GM18951 (cell line): ENCODE data around the gene ANXA2.

Source experiments
- POLR2A ChIP-seq: IDR thresholded peaks from 4 replicates; pipeline ENCODE4 v1.6.1; 2011; ENCODE audit warnings: mild to moderate bottlenecking; ENCODE audit not compliant: insufficient read length, insufficient read depth; ENCODE audit errors: extremely low read depth
- in situ Hi-C: fragments of 300-500 bp; cut with MboI; formaldehyde crosslinking; loops from one replicate; pipeline ENCODE4 v1.12.0; 2022; ENCODE audit warnings: low sequenced_read_pairs, mixed read lengths, inconsistent platforms; ENCODE audit not compliant: unreplicated experiment

ANXA2 gene

DNA sequence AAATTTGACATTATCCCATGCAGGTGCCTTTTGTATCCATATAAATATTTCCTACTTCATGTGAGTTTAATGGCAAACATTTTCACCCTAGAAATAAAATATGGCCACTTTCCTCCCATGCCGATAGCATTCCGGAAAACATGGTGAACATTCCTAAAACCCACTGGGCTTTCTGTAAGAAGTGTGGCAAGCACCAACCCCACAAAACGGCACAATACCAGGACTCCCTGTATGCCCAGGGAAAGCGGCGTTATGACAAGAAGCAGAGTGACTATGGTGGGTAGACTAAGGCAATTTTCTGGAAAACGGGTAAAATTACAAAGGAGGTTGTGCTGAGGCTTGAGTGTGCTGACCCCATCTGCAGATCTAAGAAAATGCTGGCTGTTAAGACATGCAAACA lies 7.6 kb downstream of the ANXA2 start:
- no peak for TF ChIP-seq POLR2A
- in situ Hi-C loops, result no loop called here

DNA sequence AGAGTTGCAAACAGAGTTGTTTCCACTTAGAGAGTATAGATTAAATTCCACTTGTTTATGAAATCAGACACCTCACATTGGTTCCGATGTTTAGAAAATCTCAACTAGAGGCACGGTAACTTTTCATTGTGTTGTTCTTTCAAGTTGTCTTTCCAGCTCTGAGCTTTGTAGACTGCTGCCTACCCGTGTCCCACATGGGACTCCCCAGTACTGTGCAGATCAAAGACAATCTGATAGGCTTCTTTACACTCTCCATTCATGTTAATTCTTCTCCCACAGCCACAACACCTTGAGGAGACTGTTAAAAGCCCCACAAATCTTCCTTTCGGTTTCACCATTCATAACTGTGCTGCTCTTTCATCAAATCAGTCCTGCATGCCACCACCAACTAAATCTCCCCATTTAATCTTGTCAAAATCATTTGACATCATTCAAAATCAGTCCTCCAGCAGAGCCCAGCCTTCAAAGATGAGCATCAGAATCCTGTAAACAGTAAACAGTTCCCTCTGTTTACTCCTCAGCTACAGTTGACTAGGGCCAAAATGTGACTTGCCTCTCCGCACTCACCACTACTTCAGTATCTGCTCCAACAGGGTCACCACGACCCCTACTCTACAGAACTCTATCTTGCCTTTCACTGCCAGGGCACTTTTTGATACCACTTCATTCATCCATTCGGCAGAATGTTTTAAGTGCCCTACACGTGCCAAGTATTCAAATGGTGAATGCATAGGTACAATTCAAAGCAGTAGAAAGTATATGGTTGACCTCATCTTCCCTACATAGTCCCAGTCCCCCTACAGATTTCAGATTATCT lies 8.3 kb downstream of the ANXA2 start:
- TF ChIP-seq POLR2A, result no peak
- in situ Hi-C loops, result no loop called here

DNA sequence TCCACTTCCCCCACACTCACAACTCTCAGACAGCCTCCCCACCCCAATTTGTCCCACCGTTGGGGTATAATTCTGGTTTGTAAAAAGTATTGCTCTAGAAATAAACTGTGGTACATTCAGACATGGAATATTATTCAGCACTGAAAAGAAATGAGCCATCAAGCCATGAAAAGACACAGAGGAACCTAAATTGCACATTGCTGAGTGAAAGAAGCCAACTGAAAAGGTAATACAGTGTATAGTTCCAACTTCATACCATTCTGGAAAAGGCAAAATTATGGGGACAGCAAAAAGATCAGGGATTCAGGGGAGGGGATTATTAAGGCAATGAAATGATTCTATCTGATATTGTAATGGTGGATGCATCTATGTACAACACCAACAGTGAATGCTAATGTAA lies 10.5 kb downstream of the ANXA2 start:
- no peak for TF ChIP-seq POLR2A
- in situ Hi-C loops, result no loop called here

DNA sequence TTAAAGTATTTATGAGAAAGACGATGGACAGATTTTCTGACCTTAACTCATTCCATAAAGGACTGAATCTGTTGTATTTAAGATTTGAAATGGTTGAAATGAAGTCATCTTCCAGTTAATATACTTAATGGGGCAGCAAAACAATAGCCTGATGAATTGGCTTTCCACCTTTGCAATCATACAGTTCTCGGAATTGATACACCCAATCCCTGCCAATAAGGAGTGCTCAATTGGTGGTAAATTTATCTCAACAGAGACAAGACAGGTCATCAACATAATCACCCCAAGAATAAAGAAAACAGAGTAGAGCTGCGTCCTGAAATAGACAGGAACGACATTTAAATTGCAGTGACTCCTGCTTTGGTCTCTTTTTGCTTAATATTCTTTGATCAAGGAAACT lies 11.2 kb downstream of the ANXA2 start:
- in situ Hi-C loops, result no loop called here
- TF ChIP-seq POLR2A, result no peak

DNA sequence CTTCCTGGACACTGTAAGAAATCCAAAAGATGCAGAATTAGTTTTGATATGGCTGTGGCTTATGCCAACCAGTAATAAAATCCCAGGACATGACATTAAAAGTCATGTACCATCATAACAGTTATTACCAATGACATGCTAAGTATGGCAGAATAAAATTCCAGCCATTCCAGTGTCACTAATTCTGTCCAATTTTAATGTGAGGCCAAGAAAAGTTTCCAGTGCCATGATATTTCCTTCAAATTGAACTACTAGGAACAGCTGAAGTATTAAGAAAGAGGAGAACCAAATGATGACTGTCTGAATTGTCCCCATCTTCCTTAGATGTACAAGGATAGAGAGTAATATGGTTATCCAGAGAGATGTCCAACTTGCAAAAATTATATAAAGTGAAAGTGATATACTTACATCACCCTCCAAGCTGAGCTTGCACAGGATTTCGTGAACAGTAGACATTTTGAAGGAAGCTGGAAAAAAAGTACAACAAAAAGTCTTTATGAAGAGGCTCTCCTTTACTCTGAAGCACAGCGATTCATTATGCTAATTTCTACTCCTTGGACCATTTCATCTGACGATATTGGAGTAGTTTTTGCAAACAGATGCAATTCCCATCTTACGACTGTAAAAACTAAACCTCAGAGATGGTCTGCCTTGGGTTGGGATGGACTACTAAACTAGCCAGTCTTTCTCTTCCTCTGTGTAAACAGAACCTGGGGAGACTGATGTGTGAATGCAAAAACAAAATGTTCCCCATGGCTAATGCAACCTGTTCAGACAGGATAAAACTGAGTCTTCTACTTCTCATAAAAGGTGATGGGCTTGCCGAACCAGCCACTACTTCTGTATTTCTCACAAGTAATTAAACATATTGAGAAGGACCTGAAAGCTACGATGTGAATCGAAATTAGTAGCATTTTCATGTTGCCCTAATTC lies 11.9 kb downstream of the ANXA2 start:
- TF ChIP-seq POLR2A, result no peak
- in situ Hi-C loops, result no loop called here

DNA sequence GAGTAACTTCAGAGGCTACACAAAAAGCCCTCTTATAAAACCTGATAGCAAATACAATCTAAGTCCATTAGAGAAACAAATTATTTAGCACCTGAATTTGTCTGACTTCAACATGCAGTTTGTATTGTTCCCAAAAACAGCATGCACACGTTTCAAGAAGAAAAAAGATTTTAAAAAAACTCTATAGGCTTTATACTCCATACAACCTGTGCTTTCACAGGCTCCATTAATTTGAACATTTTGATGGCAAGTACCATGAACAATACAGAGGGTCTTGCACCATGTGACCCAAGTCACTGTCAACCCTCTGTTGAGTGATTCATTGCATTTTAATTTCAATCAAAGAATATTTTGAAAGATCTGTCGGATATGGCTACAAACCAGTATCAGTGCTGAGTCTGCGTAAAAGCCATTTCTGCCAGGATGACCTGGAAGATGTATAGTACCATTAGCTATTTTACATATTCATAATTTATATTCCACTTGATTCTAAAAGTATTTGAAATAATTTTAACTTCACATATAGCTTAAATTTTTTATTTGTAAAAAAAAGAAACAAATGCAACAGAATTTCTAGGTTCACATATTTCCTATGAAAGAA lies 13.2 kb downstream of the ANXA2 start:
- no peak for TF ChIP-seq POLR2A
- in situ Hi-C loops, result no loop called here

DNA sequence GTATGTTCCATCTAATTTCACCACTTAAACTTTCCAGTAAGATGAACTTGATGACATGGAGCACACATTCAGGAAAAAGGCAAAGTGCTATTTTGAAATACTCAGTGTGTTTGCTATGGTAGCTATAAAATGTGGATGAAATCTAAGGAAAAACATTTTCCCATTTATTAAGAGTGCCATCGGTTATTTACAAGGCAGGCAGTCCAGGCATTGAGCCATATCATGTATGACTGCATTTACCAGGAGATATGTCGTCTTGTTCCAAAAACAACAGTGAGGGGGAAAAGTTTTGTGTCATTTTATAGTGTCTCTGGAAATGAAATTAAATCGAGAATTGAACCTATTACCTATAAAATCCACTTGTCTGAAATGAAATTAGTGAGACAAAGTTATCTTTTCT lies 13.7 kb downstream of the ANXA2 start:
- TF ChIP-seq POLR2A, result no peak
- in situ Hi-C loops, result no loop called here

DNA sequence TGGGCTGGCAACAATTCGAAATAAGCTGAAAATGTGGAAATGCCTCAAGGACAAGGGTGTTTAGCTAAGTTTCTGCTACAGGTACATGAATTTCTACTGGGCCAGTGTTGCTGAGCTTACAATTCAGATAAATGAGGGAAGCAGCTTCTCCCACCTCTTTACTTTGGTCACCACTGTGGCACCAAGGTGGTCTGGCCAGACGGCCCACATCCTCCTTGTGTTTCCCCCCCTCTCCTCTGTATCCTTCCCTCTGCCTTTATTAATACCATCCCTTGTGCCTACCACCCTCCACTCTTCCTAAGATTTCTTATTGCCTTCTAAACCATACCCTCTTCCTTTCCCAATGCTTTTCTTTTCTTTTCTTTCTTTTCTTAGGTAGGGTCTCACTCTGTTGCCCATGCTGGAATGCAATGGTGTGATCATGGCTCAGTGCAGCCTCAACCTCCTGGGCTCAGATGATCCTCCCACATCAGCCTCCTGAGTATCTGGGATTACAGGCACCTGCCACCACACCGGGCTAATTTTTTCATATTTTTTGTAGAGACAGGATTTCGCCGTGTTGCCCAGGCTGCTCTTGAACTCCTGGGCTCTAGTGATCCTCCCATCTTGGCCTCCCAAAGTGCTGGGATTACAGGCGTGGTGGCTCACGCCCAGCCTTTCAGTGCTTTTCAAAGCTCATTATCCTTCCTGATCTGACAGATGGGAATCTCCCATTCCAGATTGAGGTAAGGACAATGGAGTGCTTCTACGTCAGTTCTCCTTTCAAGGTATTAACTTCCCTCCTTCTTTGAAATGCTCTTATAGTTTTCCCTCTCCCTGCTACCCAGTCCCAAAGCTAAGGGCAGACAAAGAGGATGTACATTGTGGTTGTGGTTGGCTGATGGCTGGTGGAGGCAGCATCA lies 14.8 kb downstream of the ANXA2 start:
- in situ Hi-C loops, result no loop called here
- no peak for TF ChIP-seq POLR2A

DNA sequence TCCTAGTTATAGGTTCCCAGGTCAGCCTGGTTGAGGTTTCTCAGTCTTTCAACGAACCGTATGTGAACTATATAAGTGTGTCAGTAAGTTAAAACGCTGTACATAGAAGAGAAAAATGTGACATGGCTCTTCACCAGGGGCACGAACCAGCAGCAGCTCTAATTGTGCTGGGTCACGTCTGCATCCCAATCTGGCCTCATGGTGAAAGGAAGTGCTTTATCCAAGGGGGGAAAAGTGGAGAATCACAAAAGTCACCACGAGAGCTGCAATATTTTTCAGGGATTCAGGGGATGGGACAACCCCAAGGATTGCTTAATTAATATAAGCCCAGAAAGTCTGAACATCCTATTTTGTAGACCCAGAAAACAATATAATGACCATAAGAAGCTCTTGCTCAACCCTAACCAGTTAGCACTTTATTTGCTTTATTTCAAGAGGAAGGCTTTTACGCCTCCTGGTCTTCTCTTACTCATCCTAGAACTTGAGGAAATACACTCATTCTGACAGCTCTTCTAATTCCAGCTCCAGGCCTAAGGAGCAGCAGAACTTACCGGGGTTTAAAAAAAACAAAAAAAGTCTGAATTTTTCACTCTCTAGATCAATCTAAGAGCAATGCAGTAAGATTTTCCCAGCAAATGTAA lies 16.5 kb downstream of the ANXA2 start:
- in situ Hi-C loops, result no loop called here

DNA sequence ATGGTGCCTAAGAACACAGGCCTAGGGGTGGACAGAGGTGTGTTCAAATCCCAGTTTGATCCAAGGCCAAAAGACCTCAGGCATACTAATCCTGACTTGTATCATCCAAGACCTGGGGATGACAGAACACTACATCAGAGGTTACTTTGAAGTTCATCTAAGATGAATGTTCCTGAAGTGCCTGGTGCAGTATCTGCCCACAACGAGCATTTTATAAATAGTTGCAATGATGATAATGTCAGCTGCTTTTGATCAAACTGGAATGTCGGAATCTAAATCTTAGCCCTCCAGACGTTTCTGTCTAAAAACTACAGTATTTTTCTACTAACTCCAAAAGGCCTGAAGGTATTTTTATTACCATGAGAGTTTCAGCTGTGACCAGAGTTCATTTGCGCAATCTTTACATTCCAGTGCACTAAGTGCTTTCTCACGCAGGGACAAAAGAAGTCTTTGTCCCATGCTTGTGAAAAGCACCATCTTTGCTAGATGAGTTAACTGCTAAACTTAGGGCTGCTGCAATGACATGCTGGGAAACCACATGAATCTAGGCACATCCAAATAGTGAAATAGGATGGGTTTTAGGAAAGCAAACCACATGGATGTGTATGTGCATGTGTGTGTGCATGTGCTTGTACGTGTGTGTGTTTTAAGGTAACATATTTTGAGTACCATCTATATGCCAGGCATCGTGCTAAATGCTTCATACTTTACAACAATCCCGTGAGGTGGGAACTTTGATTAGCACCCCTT lies 18.1 kb downstream of the ANXA2 start:
- in situ Hi-C loops, result no loop called here
- no peak for TF ChIP-seq POLR2A

More for the DNA sequence above, 16.5 kb downstream of the ANXA2 start:
- no peak for TF ChIP-seq POLR2A

DNA sequence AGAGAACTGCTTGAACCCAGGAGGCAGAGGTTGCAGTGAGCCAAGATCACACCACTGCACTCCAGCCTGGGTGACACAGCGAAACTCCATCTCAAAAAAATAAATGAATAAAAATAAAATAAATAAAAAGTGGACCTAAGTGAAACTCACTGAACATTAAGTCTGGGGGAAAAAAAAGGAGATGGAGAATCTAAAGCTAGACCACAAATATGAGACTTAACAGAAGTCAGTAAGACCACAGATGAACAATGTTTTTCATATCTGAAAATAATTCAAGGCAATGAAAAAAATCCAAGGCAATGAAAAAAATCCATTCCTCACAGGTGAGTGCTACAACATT lies 18.6 kb downstream of the ANXA2 start:
- TF ChIP-seq POLR2A, result no peak
- in situ Hi-C loops, result no loop called here
